ENCODE measurements around the gene NR0B2. TPM values are rescaled to one million over a fixed set of nuclear protein-coding genes. Genes with fewer than 3 reads are reported as not detected.

The NR0B2 gene
- total and polyA plus RNA-seq, 2 of the 13 experiments (the other 11 are each of a cell fraction or from before 2014, with no cell fraction given) = 72.5 to 133 TPM

GRCh38 chr1:26913754-26914619 lies at the start of gene NR0B2 (continued):
- TF ChIP-seq FOXA1 (IDR thresholded peaks at IDR 0.05) (peak; percentile 80), FOXA1 (CRISPR knock-in tag; IDR thresholded peaks at IDR 0.05) (peak; percentile 99), NKX3-1 (CRISPR knock-in tag; IDR thresholded peaks at IDR 0.05) (peak; percentile 52), ZBTB10 (CRISPR knock-in tag; IDR thresholded peaks at IDR 0.05; ENCODE audit: borderline replicate concordance) (peak; percentile 22; the same call in 1 of the 2 replicates), KAT8 (CRISPR knock-in tag; IDR thresholded peaks at IDR 0.05) (peak; percentile 77), ZBTB42 (CRISPR knock-in tag; IDR thresholded peaks at IDR 0.05) (peak; percentile 89), ZNF644 (CRISPR knock-in tag; IDR thresholded peaks at IDR 0.05; ENCODE audit: low read depth) (peak; percentile 70; the same call in 1 of the 2 replicates), ZNF639 (CRISPR knock-in tag; conservative IDR thresholded peaks at IDR 0.05) (0 out of 2 replicates have a peak, but pooled peaks have one; percentile 73), ARNT2 (CRISPR knock-in tag; IDR thresholded peaks at IDR 0.05; ENCODE audit: low read depth) (peak; percentile 20), TBX3 (IDR thresholded peaks at IDR 0.05; ENCODE audit: borderline replicate concordance) (peak; percentile 85), ZNF350 (CRISPR knock-in tag; IDR thresholded peaks at IDR 0.05; ENCODE audit: borderline replicate concordance, low read depth) (peak; percentile 99), ZNF431 (CRISPR knock-in tag; IDR thresholded peaks at IDR 0.05; ENCODE audit: borderline replicate concordance, low read depth) (peak; percentile 93), HOXA5 (CRISPR knock-in tag; IDR thresholded peaks at IDR 0.05) (peak; percentile 54; the same call in 1 of the 2 replicates), ZNF512 (CRISPR knock-in tag; IDR thresholded peaks at IDR 0.05) (no peak), ZNF33B (CRISPR knock-in tag; IDR thresholded peaks at IDR 0.05) (peak; percentile 64; the same call in 1 of the 2 replicates), YEATS2 (CRISPR knock-in tag; IDR thresholded peaks at IDR 0.05; ENCODE audit: borderline replicate concordance) (peak; percentile 74), RORA (CRISPR knock-in tag; IDR thresholded peaks at IDR 0.05) (peak; percentile 93; the same call in 1 of the 2 replicates), ZNF3 (CRISPR knock-in tag; IDR thresholded peaks at IDR 0.05) (no peak), ZNF746 (CRISPR knock-in tag; IDR thresholded peaks at IDR 0.05) (peak; percentile 96), SNAI1 (CRISPR knock-in tag; IDR thresholded peaks at IDR 0.05; ENCODE audit: borderline replicate concordance) (peak; percentile 98; the same call in 1 of the 2 replicates), ZNF224 (CRISPR knock-in tag; IDR thresholded peaks at IDR 0.05) (0 out of 2 replicates have a peak, but pooled peaks have one; percentile 30), TCF7 (IDR thresholded peaks at IDR 0.05; ENCODE audit: low read depth) (peak; percentile 71), SIX1 (CRISPR knock-in tag; IDR thresholded peaks at IDR 0.05; ENCODE audit: borderline replicate concordance) (peak; percentile 80), KMT2A (CRISPR knock-in tag; IDR thresholded peaks at IDR 0.05) (no peak; the same call in 1 of the 2 replicates), NCOR1 (IDR thresholded peaks at IDR 0.05; ENCODE audit: borderline replicate concordance, low read length) (peak; percentile 94), ZNF329 (CRISPR knock-in tag; IDR thresholded peaks at IDR 0.05; ENCODE audit: low read depth) (peak; percentile 46; the same call in 1 of the 2 replicates)

All from HepG2 (cell line).